SU-DHL-6 (cell line): ENCODE data around the gene SMYD1.

Source experiments
- H2AFZ ChIP-seq: fragments of 200-600 bp; sonication (generic); 2 replicates; pipeline ENCODE4 v1.6.1; 2014; ENCODE audit warnings: low read depth, mild to moderate bottlenecking, moderate library complexity, mixed read lengths, antibody characterized with exemption, low read length; ENCODE audit not compliant: severe bottlenecking
- H3F3A ChIP-seq: fragments of 200-600 bp; shearing (Covaris generic); 2 replicates; pipeline ENCODE4 v1.6.0; 2016; ENCODE audit warnings: antibody characterized with exemption, mild to moderate bottlenecking; ENCODE audit not compliant: insufficient read depth
- H3K27ac ChIP-seq: fragments of 200-600 bp; sonication (generic); 2 replicates; pipeline ENCODE4 v1.5.1; 2016; ENCODE audit warnings: low read depth, mild to moderate bottlenecking, low read length, moderate library complexity, mixed read lengths
- H3K27me3 ChIP-seq: fragments of 200-600 bp; sonication (generic), shearing (Covaris generic); 2 replicates; pipeline ENCODE4 v1.6.0; 2014; ENCODE audit warnings: mild to moderate bottlenecking, low read length
- H3K36me3 ChIP-seq: fragments of 200-600 bp; sonication (generic); 2 replicates; pipeline ENCODE4 v1.6.1; 2014; ENCODE audit warnings: mild to moderate bottlenecking, low read length, mixed read lengths
- H3K4me2 ChIP-seq: fragments of 300-600, 200-600 bp; shearing (Covaris generic), sonication (generic); 2 replicates; pipeline ENCODE4 v1.6.0; 2014; ENCODE audit warnings: low read length, low read depth, mild to moderate bottlenecking; ENCODE audit not compliant: poor library complexity, severe bottlenecking
- H3K4me3 ChIP-seq: fragments of 200-600 bp; sonication (generic); 2 replicates; pipeline ENCODE4 v1.5.1; 2014; ENCODE audit warnings: antibody characterized with exemption, low read length, mild to moderate bottlenecking, mixed read lengths; ENCODE audit not compliant: insufficient read depth, poor library complexity, severe bottlenecking
- H3K79me2 ChIP-seq: fragments of 200-600 bp; sonication (generic); 2 replicates; pipeline ENCODE4 v1.6.1; 2014; ENCODE audit warnings: mild to moderate bottlenecking, low read length, moderate library complexity; ENCODE audit not compliant: insufficient read depth
- H3K9ac ChIP-seq: fragments of 200-600 bp; sonication (generic); 2 replicates; pipeline ENCODE4 v1.7.0; 2014; ENCODE audit warnings: mild to moderate bottlenecking, low read length
- H3K9me2 ChIP-seq: fragments of 200-600 bp; sonication (generic); replicated peaks from 2 replicates; pipeline ENCODE4 v1.6.1; 2014; ENCODE audit warnings: low read length; ENCODE audit not compliant: insufficient read depth
- H3K9me3 ChIP-seq: fragments of 200-600 bp; sonication (generic); 2 replicates; pipeline ENCODE4 v1.6.1; 2014; ENCODE audit warnings: low read length, mixed read lengths; ENCODE audit not compliant: insufficient read depth
- H4K20me1 ChIP-seq: fragments of 200-600 bp; sonication (generic); 2 replicates; pipeline ENCODE4 v1.6.1; 2014; ENCODE audit warnings: low read depth, mild to moderate bottlenecking, antibody characterized with exemption, low read length, moderate library complexity, mixed read lengths
- CTCF ChIP-seq: fragments of 200-600 bp; sonication (generic); IDR thresholded peaks from one replicate; pipeline ENCODE4 v1.5.1; 2017; ENCODE audit warnings: antibody characterized with exemption, mild to moderate bottlenecking, low read length, moderate library complexity; ENCODE audit not compliant: insufficient read depth, poor library complexity, severe bottlenecking
- EZH2phosphoT487 ChIP-seq: fragments of 200-600 bp; sonication (generic), shearing (Covaris generic); conservative IDR thresholded peaks from 2 replicates; pipeline ENCODE4 v1.6.1; 2018; ENCODE audit warnings: mild to moderate bottlenecking, antibody characterized with exemption, low read length, moderate library complexity, mixed read lengths

Gene SMYD1

GRCh38 chr2:88144271-88144670 is 76.6 kb downstream of the SMYD1 start:
- Histone ChIP-seq H3K4me2 (no peak overlapping the region), H3K27me3 (0 out of 2 replicates have a peak, but pooled peaks cover 2% of the 10 kb centered on the region), H3K79me2 (no peaks in the 10 kb centered on the region), H3F3A (no peaks in the 10 kb centered on the region), H3K4me3 (no peak overlapping the region), H3K27ac (no peak overlapping the region), H2AFZ (no peak overlapping the region), H3K9ac (no peak overlapping the region), H3K36me3 (no peaks in the 10 kb centered on the region), H4K20me1 (no peaks in the 10 kb centered on the region), H3K9me3 (peaks cover 12% of the 10 kb centered on the region; the same call in 1 of the 2 replicates), H3K9me2 (no peaks in the 10 kb centered on the region)
- TF ChIP-seq CTCF (no peak), EZH2phosphoT487 (no peak)

- Histone ChIP-seq H3F3A (no peaks in the 10 kb centered on the region), H3K4me2 (no peak overlapping the region), H3K9me2 (no peaks in the 10 kb centered on the region), H2AFZ (no peak overlapping the region), H3K4me3 (no peak overlapping the region), H3K9me3 (peaks cover 13% of the 10 kb centered on the region; the same call in 1 of the 2 replicates), H4K20me1 (no peaks in the 10 kb centered on the region), H3K36me3 (no peaks in the 10 kb centered on the region), H3K27me3 (no peaks in the 10 kb centered on the region), H3K27ac (no peak overlapping the region), H3K9ac (no peak overlapping the region), H3K79me2 (no peaks in the 10 kb centered on the region)
- TF ChIP-seq EZH2phosphoT487 (no peak), CTCF (no peak)
These were observed 77.4 kb downstream of the SMYD1 start for GRCh38 chr2:88144914-88145497.

GRCh38 chr2:88146590-88146989 is 79.0 kb downstream of the SMYD1 start:
- Histone ChIP-seq H2AFZ (no peak overlapping the region), H3K36me3 (no peaks in the 10 kb centered on the region), H3F3A (no peaks in the 10 kb centered on the region), H4K20me1 (no peaks in the 10 kb centered on the region), H3K4me3 (no peak overlapping the region), H3K27ac (no peak overlapping the region), H3K79me2 (no peaks in the 10 kb centered on the region), H3K9ac (no peak overlapping the region), H3K4me2 (no peak overlapping the region), H3K27me3 (no peaks in the 10 kb centered on the region), H3K9me2 (no peaks in the 10 kb centered on the region), H3K9me3 (peaks cover 13% of the 10 kb centered on the region; the same call in 1 of the 2 replicates)
- TF ChIP-seq EZH2phosphoT487 (no peak), CTCF (no peak)
